ENCODE measurements around the gene GRIN3A.

DNA sequence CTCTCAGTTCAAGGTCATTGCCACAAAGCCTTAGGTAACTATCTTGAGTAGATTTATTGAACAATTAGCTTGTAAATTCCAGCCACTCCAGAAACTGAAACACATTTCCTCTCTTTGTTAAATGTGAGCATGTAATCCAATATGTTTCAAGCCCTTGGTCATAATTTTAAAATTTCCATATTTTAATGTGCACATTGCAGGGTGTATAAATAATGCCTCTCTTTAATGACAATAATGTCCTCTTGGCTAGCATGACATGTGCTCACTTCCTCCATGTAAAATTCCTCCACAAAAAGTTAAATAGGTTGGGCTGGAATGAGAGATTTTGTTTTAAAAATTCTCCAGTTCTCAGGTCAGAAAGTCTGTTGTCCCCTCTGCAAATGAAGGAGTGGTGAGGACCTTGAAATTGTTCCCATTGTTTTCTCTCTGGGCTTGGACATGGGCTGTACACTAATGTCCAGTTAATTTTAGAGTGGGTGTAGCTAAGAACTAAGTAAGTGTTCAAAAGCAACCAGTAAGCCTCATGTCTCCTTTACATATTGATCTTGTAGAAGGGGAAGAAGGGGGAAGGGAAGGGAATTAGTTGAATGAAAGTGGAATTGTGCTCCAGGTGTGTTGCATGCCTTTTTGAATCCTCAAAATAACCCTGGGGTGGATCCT, 146.5 kb downstream of the GRIN3A start:
- TF ChIP-seq, protein P1, sequence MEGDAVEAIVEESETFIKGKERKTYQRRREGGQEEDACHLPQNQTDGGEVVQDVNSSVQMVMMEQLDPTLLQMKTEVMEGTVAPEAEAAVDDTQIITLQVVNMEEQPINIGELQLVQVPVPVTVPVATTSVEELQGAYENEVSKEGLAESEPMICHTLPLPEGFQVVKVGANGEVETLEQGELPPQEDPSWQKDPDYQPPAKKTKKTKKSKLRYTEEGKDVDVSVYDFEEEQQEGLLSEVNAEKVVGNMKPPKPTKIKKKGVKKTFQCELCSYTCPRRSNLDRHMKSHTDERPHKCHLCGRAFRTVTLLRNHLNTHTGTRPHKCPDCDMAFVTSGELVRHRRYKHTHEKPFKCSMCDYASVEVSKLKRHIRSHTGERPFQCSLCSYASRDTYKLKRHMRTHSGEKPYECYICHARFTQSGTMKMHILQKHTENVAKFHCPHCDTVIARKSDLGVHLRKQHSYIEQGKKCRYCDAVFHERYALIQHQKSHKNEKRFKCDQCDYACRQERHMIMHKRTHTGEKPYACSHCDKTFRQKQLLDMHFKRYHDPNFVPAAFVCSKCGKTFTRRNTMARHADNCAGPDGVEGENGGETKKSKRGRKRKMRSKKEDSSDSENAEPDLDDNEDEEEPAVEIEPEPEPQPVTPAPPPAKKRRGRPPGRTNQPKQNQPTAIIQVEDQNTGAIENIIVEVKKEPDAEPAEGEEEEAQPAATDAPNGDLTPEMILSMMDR (IDR thresholded peaks at IDR 0.05), result no peak
- TF ChIP-seq POLR2A (IDR thresholded peaks at IDR 0.05), result no peak
- no peak for TF ChIP-seq POLR2AphosphoS5 (IDR thresholded peaks at IDR 0.05)
